ENCODE results near the gene CHGA. TPM values are rescaled to one million over a fixed set of nuclear protein-coding genes. Genes with fewer than 3 reads are reported as not detected.

The CHGA gene
- total and polyA plus RNA-seq, 2 of the 13 experiments (the other 11 are each of a cell fraction or from before 2014, with no cell fraction given) = not detected

DNA sequence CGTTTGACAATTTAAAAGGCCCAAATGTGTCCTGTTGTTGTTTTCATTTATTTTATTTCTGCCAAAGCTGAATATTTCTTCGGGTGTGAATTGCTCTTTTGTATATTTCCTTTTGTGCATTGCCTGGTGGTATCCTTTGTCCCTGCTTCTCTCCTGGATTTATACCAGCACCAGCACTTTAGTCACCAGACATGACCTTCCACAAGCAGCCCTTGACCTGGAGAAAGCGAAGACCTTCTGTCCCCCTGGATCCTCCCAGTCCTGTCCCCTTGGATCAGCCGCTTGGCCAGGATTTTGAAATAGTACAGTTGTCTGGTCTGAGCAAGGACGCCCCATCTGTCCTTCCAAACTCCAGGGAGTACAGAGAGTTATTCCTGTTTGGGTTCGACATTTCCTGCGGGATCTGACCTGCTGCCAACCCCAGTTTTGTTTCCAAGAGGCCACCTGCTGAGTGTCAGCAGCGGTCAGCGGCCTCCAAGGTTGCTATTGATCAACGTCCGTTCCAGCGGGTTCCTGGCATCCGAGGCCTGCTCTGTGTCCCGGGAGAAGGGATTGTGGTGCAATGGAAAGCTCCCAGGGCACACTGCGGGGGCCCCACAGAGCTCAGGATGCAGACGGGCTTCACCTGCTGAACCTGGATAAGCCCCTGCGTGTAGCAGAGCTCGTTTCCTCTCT lies 45.1 kb upstream of the CHGA start (continued):
- TF ChIP-seq ELF1 (CRISPR knock-in tag; IDR thresholded peaks at IDR 0.05) = 0 out of 2 replicates have a peak, but pooled peaks have one; percentile 26
- no peak for TF ChIP-seq FOXM1 (CRISPR knock-in tag; IDR thresholded peaks at IDR 0.05)
- TF ChIP-seq ZNF607 (CRISPR knock-in tag; IDR thresholded peaks at IDR 0.05; ENCODE audit: borderline replicate concordance) = no peak
- no peak for TF ChIP-seq NFKBIZ (CRISPR knock-in tag; IDR thresholded peaks at IDR 0.05)
- TF ChIP-seq ZNF101 (CRISPR knock-in tag; IDR thresholded peaks at IDR 0.05; ENCODE audit: borderline replicate concordance, low read depth) = no peak
- TF ChIP-seq TOE1 (CRISPR knock-in tag; IDR thresholded peaks at IDR 0.05) = no peak
- TF ChIP-seq, protein P1, sequence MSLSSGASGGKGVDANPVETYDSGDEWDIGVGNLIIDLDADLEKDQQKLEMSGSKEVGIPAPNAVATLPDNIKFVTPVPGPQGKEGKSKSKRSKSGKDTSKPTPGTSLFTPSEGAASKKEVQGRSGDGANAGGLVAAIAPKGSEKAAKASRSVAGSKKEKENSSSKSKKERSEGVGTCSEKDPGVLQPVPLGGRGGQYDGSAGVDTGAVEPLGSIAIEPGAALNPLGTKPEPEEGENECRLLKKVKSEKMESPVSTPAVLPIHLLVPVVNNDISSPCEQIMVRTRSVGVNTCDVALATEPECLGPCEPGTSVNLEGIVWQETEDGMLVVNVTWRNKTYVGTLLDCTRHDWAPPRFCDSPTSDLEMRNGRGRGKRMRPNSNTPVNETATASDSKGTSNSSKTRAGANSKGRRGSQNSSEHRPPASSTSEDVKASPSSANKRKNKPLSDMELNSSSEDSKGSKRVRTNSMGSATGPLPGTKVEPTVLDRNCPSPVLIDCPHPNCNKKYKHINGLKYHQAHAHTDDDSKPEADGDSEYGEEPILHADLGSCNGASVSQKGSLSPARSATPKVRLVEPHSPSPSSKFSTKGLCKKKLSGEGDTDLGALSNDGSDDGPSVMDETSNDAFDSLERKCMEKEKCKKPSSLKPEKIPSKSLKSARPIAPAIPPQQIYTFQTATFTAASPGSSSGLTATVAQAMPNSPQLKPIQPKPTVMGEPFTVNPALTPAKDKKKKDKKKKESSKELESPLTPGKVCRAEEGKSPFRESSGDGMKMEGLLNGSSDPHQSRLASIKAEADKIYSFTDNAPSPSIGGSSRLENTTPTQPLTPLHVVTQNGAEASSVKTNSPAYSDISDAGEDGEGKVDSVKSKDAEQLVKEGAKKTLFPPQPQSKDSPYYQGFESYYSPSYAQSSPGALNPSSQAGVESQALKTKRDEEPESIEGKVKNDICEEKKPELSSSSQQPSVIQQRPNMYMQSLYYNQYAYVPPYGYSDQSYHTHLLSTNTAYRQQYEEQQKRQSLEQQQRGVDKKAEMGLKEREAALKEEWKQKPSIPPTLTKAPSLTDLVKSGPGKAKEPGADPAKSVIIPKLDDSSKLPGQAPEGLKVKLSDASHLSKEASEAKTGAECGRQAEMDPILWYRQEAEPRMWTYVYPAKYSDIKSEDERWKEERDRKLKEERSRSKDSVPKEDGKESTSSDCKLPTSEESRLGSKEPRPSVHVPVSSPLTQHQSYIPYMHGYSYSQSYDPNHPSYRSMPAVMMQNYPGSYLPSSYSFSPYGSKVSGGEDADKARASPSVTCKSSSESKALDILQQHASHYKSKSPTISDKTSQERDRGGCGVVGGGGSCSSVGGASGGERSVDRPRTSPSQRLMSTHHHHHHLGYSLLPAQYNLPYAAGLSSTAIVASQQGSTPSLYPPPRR (CRISPR knock-in tag; IDR thresholded peaks at IDR 0.05; ENCODE audit: borderline replicate concordance) = no peak
- TF ChIP-seq ZNF775 (CRISPR knock-in tag; IDR thresholded peaks at IDR 0.05; ENCODE audit: borderline replicate concordance) = no peak
- TF ChIP-seq, protein P2, sequence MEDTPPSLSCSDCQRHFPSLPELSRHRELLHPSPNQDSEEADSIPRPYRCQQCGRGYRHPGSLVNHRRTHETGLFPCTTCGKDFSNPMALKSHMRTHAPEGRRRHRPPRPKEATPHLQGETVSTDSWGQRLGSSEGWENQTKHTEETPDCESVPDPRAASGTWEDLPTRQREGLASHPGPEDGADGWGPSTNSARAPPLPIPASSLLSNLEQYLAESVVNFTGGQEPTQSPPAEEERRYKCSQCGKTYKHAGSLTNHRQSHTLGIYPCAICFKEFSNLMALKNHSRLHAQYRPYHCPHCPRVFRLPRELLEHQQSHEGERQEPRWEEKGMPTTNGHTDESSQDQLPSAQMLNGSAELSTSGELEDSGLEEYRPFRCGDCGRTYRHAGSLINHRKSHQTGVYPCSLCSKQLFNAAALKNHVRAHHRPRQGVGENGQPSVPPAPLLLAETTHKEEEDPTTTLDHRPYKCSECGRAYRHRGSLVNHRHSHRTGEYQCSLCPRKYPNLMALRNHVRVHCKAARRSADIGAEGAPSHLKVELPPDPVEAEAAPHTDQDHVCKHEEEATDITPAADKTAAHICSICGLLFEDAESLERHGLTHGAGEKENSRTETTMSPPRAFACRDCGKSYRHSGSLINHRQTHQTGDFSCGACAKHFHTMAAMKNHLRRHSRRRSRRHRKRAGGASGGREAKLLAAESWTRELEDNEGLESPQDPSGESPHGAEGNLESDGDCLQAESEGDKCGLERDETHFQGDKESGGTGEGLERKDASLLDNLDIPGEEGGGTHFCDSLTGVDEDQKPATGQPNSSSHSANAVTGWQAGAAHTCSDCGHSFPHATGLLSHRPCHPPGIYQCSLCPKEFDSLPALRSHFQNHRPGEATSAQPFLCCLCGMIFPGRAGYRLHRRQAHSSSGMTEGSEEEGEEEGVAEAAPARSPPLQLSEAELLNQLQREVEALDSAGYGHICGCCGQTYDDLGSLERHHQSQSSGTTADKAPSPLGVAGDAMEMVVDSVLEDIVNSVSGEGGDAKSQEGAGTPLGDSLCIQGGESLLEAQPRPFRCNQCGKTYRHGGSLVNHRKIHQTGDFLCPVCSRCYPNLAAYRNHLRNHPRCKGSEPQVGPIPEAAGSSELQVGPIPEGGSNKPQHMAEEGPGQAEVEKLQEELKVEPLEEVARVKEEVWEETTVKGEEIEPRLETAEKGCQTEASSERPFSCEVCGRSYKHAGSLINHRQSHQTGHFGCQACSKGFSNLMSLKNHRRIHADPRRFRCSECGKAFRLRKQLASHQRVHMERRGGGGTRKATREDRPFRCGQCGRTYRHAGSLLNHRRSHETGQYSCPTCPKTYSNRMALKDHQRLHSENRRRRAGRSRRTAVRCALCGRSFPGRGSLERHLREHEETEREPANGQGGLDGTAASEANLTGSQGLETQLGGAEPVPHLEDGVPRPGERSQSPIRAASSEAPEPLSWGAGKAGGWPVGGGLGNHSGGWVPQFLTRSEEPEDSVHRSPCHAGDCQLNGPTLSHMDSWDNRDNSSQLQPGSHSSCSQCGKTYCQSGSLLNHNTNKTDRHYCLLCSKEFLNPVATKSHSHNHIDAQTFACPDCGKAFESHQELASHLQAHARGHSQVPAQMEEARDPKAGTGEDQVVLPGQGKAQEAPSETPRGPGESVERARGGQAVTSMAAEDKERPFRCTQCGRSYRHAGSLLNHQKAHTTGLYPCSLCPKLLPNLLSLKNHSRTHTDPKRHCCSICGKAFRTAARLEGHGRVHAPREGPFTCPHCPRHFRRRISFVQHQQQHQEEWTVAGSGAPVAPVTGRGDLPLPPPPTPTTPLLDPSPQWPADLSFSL (CRISPR knock-in tag; IDR thresholded peaks at IDR 0.05) = no peak; the same call in 1 of the 2 replicates
- no peak for TF ChIP-seq HNRNPUL1 (IDR thresholded peaks at IDR 0.05; ENCODE audit: low read depth, low read length)
- no peak for TF ChIP-seq ZNF773 (CRISPR knock-in tag; IDR thresholded peaks at IDR 0.05; ENCODE audit: borderline replicate concordance)
- no peak for TF ChIP-seq ZNF879 (CRISPR knock-in tag; IDR thresholded peaks at IDR 0.05)
- no peak for TF ChIP-seq ZNF484 (CRISPR knock-in tag; IDR thresholded peaks at IDR 0.05; ENCODE audit: borderline replicate concordance, low read depth)
- TF ChIP-seq FOXJ3 (CRISPR knock-in tag; IDR thresholded peaks at IDR 0.05; ENCODE audit: borderline replicate concordance) = no peak
- TF ChIP-seq GATAD1 (CRISPR knock-in tag; IDR thresholded peaks at IDR 0.05) = no peak
- TF ChIP-seq, protein P3, sequence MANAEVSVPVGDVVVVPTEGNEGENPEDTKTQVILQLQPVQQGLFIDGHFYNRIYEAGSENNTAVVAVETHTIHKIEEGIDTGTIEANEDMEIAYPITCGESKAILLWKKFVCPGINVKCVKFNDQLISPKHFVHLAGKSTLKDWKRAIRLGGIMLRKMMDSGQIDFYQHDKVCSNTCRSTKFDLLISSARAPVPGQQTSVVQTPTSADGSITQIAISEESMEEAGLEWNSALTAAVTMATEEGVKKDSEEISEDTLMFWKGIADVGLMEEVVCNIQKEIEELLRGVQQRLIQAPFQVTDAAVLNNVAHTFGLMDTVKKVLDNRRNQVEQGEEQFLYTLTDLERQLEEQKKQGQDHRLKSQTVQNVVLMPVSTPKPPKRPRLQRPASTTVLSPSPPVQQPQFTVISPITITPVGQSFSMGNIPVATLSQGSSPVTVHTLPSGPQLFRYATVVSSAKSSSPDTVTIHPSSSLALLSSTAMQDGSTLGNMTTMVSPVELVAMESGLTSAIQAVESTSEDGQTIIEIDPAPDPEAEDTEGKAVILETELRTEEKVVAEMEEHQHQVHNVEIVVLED (CRISPR knock-in tag; IDR thresholded peaks at IDR 0.05; ENCODE audit: borderline replicate concordance) = no peak
- TF ChIP-seq SMYD3 (CRISPR knock-in tag; IDR thresholded peaks at IDR 0.05) = no peak
